ENCODE results near the gene ATP2C1.
A peak's percentile ranks its signal among the peaks of the same experiment; 100 is the strongest.
"Not testable (repeated sequence)": the region's sequence is repeated elsewhere in the genome, so short reads cannot be mapped to it uniquely, and the experiment has no call there.

Gene ATP2C1

GRCh38 chr3:130893376-130894129 is at the start of gene ATP2C1:
Gene ATP2C1, plus strand, starts transcription at chr3:130894084. Its CDS starts 686 bp downstream, at chr3:130894770.
- peaks cover 43% of the 10 kb centered on the region for H3K4me1 Mint-ChIP-seq
- no peaks in the 10 kb centered on the region for H3K27me3 Mint-ChIP-seq
- ATAC-seq (peak; percentile 90), DNase-seq (peak; percentile 92)
- peak within 1 kb of the TSS; percentile 98 for H3K27ac Mint-ChIP-seq
- H3K36me3 Mint-ChIP-seq (ENCODE audit: low read depth) = peaks cover 4% of the 10 kb centered on the region
- H3K4me3 Mint-ChIP-seq = peak within 1 kb of the TSS; percentile 94
- no peaks in the 10 kb centered on the region for H3K9me3 Mint-ChIP-seq

DNA sequence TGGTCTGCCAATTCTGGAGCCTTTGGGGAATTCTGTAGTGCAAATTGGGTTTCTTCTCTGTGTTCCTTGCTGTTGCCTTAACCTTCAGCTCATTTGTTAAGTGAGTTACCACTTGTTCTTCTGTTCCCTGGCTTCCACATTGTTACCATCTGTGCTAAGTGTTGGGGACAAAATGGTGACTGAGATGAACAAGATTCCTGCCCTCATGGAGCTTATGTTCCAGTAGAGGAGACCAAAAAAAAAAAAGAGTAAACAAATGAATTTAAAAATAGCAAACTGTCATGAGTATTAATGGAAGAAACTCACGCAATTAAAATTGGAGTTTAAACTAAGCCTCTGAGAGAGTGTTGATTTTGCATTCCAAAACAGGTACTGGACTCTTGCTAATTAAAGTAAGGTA is 49.4 kb upstream of the ATP2C1 start:
- no peaks in the 10 kb centered on the region for H3K9me3 Mint-ChIP-seq
- H3K27me3 Mint-ChIP-seq = peaks cover 6% of the 10 kb centered on the region
- no peak for ATAC-seq
- H3K27ac Mint-ChIP-seq = no peak overlapping the region
- peaks cover 12% of the 10 kb centered on the region for H3K4me1 Mint-ChIP-seq
- DNase-seq = no peak
- H3K36me3 Mint-ChIP-seq (ENCODE audit: low read depth) = no peaks in the 10 kb centered on the region
- no peak overlapping the region for H3K4me3 Mint-ChIP-seq

GRCh38 chr3:130846181-130846580 is 47.7 kb upstream of the ATP2C1 start:
- no peak overlapping the region for H3K27ac Mint-ChIP-seq
- ATAC-seq (no peak), DNase-seq (no peak)
- H3K4me1 Mint-ChIP-seq = peaks cover 25% of the 10 kb centered on the region
- no peaks in the 10 kb centered on the region for H3K36me3 Mint-ChIP-seq (ENCODE audit: low read depth)
- peaks cover 8% of the 10 kb centered on the region for H3K27me3 Mint-ChIP-seq
- H3K4me3 Mint-ChIP-seq = no peak overlapping the region
- no peaks in the 10 kb centered on the region for H3K9me3 Mint-ChIP-seq

DNA sequence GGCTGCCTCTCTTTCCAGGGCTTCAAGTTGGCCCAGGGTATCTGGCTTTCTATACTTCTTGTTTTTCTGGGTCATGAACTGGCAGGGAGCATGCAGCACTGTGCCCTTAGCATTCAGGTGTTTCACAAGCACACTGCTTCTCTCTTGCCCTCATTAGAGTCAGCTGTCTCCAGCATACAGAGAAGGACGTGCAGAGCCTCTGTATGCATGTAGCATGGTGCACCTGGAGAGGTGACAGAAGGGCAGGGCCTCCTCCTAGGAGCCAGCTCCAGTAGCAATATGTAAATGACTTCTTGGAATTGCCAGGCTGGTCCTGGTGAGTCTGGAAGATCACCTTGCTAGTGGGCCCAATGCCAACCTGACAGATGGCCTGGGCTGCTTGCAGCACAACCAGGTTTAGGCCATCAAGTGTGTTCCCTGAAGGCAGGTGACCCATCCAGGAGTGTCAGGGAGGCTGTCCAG is 44.8 kb upstream of the ATP2C1 start:
- ATAC-seq (no peak), DNase-seq (no peak)
- Mint-ChIP-seq H3K36me3 (ENCODE audit: low read depth) (no peaks in the 10 kb centered on the region), H3K4me3 (no peak overlapping the region), H3K9me3 (no peaks in the 10 kb centered on the region), H3K4me1 (peaks cover 41% of the 10 kb centered on the region), H3K27ac (no peak overlapping the region), H3K27me3 (peaks cover 25% of the 10 kb centered on the region)

DNA sequence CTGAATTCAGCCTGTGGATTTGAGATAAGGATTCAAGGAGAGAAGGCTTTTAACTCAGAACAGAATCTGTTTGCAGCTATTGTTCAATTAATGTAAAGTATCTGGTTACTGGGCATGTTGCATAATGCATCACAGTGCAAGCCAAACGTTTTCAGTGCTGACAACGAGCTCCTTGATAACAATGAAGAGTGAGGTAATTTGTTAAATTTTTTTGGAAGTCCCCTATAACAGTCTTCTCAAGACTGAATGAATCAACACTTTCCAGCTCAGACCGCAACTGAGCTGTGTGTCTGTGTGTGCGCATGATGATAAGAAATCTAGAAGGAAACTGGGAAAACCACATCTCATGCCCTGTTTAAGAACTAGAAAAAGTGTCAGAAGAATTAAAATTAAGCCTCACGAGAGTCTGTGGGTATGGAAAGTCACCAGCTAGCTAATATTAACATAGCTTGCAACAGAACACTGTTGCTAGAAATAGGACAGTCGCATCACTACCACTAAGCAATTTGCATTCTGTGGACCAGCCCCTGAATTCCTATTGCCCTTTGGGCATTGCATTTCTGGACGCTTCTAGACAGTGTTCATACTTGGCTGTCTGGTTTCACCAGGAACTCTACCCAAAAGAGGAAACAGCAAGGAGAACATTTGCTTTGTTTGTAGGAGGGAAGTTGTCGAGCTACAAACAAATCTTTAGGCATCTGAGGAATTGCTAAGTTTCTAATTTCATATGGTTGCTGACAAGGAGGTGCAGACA is 43.7 kb upstream of the ATP2C1 start:
- peak overlapping the region; percentile 31 for H3K4me3 Mint-ChIP-seq
- peak overlapping the region; percentile 46 for H3K27ac Mint-ChIP-seq
- no peaks in the 10 kb centered on the region for H3K9me3 Mint-ChIP-seq
- peak; percentile 97 for ATAC-seq
- H3K36me3 Mint-ChIP-seq (ENCODE audit: low read depth) = no peaks in the 10 kb centered on the region
- peaks cover 32% of the 10 kb centered on the region for H3K27me3 Mint-ChIP-seq
- peaks cover 43% of the 10 kb centered on the region for H3K4me1 Mint-ChIP-seq
- DNase-seq = peak; percentile 35

DNA sequence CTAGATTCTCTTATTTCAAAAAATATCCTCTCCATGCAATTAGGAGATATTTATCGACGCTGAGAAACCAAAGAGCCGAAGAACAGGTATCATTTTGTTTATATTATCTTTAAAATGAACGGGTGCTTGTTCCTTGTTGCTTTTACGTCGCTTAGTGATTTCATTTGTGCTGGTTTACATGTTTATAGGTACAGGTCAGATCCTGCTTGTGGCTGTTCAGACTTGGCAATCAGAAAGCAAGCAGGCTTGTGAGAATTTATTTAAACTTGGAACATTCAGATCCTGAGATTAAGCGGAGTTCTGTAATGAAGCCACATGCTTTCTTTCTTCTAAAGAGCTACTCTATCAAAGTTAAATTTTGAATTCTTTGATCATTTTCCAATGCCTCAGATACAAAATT is 43.0 kb upstream of the ATP2C1 start:
- H3K27ac Mint-ChIP-seq = no peak overlapping the region
- H3K4me1 Mint-ChIP-seq = peaks cover 43% of the 10 kb centered on the region
- ATAC-seq = no peak

GRCh38 chr3:130851277-130851676 is 42.6 kb upstream of the ATP2C1 start:
- Mint-ChIP-seq H3K27ac (no peak overlapping the region), H3K27me3 (peaks cover 33% of the 10 kb centered on the region), H3K4me3 (no peak overlapping the region), H3K9me3 (no peaks in the 10 kb centered on the region), H3K4me1 (peaks cover 43% of the 10 kb centered on the region), H3K36me3 (ENCODE audit: low read depth) (no peaks in the 10 kb centered on the region)
- DNase-seq (no peak), ATAC-seq (no peak)

More for the DNA sequence above, 43.0 kb upstream of the ATP2C1 start:
- Mint-ChIP-seq H3K27me3 (peaks cover 33% of the 10 kb centered on the region), H3K36me3 (ENCODE audit: low read depth) (no peaks in the 10 kb centered on the region), H3K4me3 (peak overlapping the region; percentile 31), H3K9me3 (no peaks in the 10 kb centered on the region)
- DNase-seq = no peak

DNA sequence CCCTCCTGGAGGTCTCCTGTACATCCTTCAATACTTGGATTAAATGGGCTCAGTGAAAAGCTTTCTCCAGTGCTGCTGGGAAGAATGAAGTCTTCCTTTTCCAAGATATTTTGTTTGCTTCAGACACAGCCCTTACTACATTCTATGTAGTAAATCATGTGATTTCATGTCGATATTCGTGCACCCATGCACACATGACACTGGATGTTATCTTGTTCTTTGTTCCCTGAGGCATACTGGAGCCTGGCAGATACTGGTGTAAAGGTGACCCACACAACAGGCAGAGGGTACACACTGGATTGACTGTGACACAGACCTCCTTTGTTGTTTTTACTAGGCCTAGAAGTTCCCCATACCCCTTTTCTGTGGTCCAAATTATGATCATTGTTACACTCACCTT is 40.3 kb upstream of the ATP2C1 start:
- H3K27ac Mint-ChIP-seq = no peak overlapping the region
- peaks cover 46% of the 10 kb centered on the region for H3K4me1 Mint-ChIP-seq
- no peak overlapping the region for H3K4me3 Mint-ChIP-seq
- ATAC-seq = no peak
- H3K27me3 Mint-ChIP-seq = peaks cover 41% of the 10 kb centered on the region
- no peaks in the 10 kb centered on the region for H3K9me3 Mint-ChIP-seq
- no peak for DNase-seq
- no peaks in the 10 kb centered on the region for H3K36me3 Mint-ChIP-seq (ENCODE audit: low read depth)

GRCh38 chr3:130854208-130854864 is 39.5 kb upstream of the ATP2C1 start:
- ATAC-seq = no peak
- Mint-ChIP-seq H3K27me3 (peaks cover 44% of the 10 kb centered on the region), H3K4me3 (no peak overlapping the region), H3K4me1 (peaks cover 40% of the 10 kb centered on the region), H3K9me3 (no peaks in the 10 kb centered on the region), H3K36me3 (ENCODE audit: low read depth) (no peaks in the 10 kb centered on the region), H3K27ac (no peak overlapping the region)
- DNase-seq = no peak

DNA sequence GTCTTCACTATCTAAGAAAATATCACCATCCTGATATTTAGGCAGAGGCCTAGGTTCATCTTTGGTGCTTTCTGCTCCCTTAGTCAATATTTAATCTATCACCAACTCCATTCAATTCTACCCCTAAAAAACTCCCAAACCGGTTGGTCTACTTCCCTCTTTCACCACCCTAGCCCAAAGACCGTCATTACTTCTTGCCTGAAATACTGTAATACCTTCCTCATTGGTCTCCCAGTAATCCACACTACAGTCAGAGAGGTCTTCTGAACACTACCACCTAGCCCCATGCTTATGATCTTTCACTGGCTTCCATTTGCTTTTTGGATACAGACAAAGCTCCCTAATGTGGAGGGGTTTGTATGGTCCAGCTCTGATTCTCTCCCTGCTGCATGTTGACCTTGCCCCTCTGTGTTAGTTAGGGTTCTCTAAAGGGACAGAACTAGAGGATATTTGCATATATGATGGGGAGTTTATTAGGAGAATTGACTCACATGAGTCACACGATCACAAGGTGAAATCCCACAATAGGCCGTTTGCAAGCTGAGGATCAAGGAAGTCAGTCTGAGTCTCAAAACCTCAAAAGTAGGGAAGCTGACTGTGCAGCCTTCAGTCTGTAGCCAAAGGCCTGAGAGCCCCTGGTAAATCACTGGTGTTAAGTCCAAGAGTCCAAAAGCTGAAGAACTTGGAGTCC is 36.4 kb upstream of the ATP2C1 start:
- peaks cover 11% of the 10 kb centered on the region for H3K4me1 Mint-ChIP-seq
- peak; percentile 10 for ATAC-seq
- no peaks in the 10 kb centered on the region for H3K9me3 Mint-ChIP-seq
- H3K36me3 Mint-ChIP-seq (ENCODE audit: low read depth) = no peaks in the 10 kb centered on the region
- DNase-seq = no peak
- no peak overlapping the region for H3K27ac Mint-ChIP-seq
- H3K4me3 Mint-ChIP-seq = no peak overlapping the region
- H3K27me3 Mint-ChIP-seq = peaks cover 40% of the 10 kb centered on the region

- H3K27ac Mint-ChIP-seq; H3K9me3 Mint-ChIP-seq; ATAC-seq; H3K4me1 Mint-ChIP-seq; DNase-seq; H3K36me3 Mint-ChIP-seq (ENCODE audit: low read depth); H3K4me3 Mint-ChIP-seq: not testable (repeated sequence)
- peaks cover 21% of the 10 kb centered on the region for H3K27me3 Mint-ChIP-seq
These were observed 31.8 kb upstream of the ATP2C1 start for GRCh38 chr3:130862130-130862529.

DNA sequence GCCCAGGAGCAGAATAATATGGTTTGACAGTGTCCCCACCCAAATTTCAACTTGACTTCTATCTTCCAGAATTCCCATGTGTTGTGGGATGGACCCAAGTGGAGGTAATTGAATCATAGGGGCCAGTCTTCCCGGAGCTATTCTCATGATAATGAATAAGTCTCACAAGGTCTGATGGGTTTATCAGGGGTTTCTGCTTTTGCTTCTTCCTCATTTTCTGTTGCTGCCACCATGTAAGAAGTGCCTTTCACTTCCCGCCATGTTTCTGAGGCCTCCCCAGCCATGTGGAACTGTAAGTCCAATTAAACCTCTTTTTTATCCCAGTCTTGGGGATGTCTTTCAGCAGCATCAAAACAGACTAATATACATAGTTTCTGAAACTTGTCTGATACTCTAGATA is 28.4 kb upstream of the ATP2C1 start:
- Mint-ChIP-seq H3K27ac (no peak overlapping the region), H3K36me3 (ENCODE audit: low read depth) (no peaks in the 10 kb centered on the region), H3K4me1 (no peaks in the 10 kb centered on the region), H3K9me3 (no peaks in the 10 kb centered on the region), H3K27me3 (peaks cover 8% of the 10 kb centered on the region), H3K4me3 (no peak overlapping the region)
- ATAC-seq = no peak
- no peak for DNase-seq

GRCh38 chr3:130866327-130866726 is 27.6 kb upstream of the ATP2C1 start:
- H3K4me3 Mint-ChIP-seq = no peak overlapping the region
- no peaks in the 10 kb centered on the region for H3K9me3 Mint-ChIP-seq
- no peaks in the 10 kb centered on the region for H3K36me3 Mint-ChIP-seq (ENCODE audit: low read depth)
- no peak overlapping the region for H3K27ac Mint-ChIP-seq
- ATAC-seq = no peak
- H3K4me1 Mint-ChIP-seq = no peaks in the 10 kb centered on the region
- no peak for DNase-seq
- H3K27me3 Mint-ChIP-seq = no peaks in the 10 kb centered on the region

- no peaks in the 10 kb centered on the region for H3K9me3 Mint-ChIP-seq
- H3K27me3 Mint-ChIP-seq = no peaks in the 10 kb centered on the region
- H3K36me3 Mint-ChIP-seq (ENCODE audit: low read depth) = no peaks in the 10 kb centered on the region
- ATAC-seq (no peak), DNase-seq (no peak)
- no peak overlapping the region for H3K4me3 Mint-ChIP-seq
- H3K4me1 Mint-ChIP-seq = no peaks in the 10 kb centered on the region
- H3K27ac Mint-ChIP-seq = no peak overlapping the region
These were observed 23.5 kb upstream of the ATP2C1 start for GRCh38 chr3:130870423-130870822.

All from activated naive CD8-positive, alpha-beta T cell treated with anti-CD3 and anti-CD28 coated beads, Interleukin-2, amount 50 U/mL, for 24 hours (primary cell).